Frontal cortex (tissue), 4 donors: Measurements from ENCODE around the gene TOP2A. TPM values are rescaled to one million over a fixed set of nuclear protein-coding genes. Genes with fewer than 3 reads are reported as not detected.

Source experiments
- DNase-seq, 2 donors: peaks; one replicate each; pipeline ENCODE4 v3.0.0; 2012; ENCODE audit warnings: low spot score in 2 of 2
- FAIRE-seq: peaks from 2 replicates; lab custom pipeline; 2012; peaks lifted over from hg19 to GRCh38; lab: Jason Lieb, UNC
- total RNA-seq: library from RNA; depleted of rRNA; stranded (reverse); fragments of >200 nt; gene quantifications from one replicate; pipeline ENCODE4 v1.2.3, GENCODE V29; 2014
- donor health status: control.
- donor health status: control.
- donor health status: control.

Gene TOP2A
- total RNA-seq, 1 donor from 2014 or later: 19.6 TPM

- FAIRE-seq: no peak
These were observed 66.1 kb downstream of the TOP2A start for GRCh38 chr17:40351359-40352236.

DNA sequence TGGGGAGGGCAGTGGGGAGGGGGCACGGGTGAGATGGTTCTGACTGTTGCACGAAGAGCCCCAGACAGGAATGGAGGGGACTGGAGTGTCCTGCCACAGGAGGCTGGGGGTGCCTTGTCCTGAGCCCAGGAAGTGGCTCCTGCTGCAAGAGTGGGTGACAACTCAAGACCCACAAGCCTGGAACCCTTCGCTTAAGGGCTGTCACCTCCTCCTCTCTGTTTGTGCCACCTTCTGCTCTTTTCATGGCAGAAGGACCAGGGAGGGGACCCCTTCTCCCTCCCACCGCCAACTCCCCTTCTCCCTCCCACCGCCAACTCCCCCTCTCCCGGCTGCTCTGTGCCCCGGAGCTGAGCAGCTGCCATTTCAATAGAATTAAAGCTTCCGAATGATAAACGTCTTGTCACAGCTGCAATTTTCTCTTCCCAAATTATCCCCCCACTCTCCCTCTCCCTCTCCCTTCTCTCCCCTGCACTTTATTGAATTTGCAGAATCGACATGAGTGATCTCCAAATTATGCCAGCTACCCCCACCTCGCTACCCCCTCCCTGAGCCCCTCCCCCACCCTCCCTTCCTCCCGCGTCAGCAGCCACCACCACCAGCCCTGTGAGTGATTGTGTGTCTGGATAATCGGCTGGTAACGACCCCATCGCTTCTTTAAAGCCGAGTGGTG is 66.9 kb downstream of the TOP2A start:
- FAIRE-seq: no peak
- DNase-seq: no peak

More at GRCh38 chr17:40351359-40352236, 66.1 kb downstream of the TOP2A start:
- DNase-seq: no peak

GRCh38 chr17:40349895-40350688 is 67.6 kb downstream of the TOP2A start:
- FAIRE-seq (no peak), DNase-seq (no peak)

DNA sequence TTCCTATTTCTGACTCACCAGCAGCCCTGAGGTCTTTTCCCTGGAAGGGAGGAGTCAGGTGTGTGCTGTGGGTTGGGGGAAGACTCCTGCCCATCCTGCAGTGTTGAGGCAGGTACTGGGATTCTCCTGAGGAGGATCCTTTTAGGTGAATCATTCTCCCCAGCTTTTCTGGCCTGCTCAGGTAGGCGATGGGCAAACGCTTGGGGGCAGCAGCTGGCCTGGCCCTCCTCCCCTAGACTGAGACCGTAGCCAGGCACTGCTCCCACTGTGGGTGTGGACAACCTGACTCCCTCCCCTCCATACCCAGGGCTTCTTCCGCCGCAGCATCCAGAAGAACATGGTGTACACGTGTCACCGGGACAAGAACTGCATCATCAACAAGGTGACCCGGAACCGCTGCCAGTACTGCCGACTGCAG is 68.2 kb downstream of the TOP2A start:
- no peak for FAIRE-seq
- no peak for DNase-seq

DNA sequence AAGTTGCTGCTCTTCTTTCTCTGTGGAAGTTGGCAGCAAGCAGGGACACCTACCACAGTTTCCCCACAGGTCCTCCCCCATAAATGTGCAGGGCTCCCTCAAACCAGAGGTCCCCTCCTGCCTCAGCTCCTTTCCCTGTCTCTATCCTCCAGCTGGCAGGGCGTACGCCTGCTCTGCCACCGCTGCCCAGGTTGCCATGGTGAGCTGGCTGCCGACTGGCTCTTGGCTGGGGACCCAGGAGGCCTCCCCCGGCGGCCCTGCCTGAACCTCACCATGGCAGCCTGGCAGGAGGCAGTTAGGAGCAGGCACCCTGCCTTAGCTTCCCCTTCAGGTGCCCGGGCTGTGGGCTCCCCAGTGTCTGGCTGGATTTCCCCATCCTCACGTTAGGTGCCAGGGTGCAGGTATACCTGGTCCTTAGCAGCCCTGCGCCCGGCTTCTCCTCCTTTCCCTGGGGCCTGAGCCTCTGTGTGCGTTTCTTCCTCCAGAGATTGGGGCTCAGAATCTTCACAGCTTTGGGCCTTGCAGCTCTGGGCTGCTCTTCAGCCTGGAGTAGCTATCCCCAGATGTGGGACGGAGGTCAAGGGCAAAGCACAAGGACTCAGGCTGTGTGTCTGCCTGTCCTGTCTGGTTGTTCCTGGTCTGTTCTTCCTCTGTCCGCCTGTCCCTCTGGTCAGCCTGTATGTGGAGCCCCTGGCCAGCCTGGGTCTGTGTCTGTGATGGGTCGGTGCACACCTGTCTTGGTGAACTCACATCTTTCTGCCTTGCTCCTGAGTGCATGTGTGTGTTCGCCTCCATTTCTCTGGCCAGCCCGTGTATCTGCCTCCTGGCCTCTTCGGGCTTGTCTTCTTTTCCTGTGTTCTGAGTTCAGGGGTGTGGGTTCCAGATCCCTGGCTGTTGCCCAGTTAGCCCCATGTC is 68.9 kb downstream of the TOP2A start:
- FAIRE-seq (no peak), DNase-seq (peak; percentile 72 to 77)

GRCh38 chr17:40348136-40348504 is 69.6 kb downstream of the TOP2A start:
- FAIRE-seq: no peak
- DNase-seq: no peak

DNA sequence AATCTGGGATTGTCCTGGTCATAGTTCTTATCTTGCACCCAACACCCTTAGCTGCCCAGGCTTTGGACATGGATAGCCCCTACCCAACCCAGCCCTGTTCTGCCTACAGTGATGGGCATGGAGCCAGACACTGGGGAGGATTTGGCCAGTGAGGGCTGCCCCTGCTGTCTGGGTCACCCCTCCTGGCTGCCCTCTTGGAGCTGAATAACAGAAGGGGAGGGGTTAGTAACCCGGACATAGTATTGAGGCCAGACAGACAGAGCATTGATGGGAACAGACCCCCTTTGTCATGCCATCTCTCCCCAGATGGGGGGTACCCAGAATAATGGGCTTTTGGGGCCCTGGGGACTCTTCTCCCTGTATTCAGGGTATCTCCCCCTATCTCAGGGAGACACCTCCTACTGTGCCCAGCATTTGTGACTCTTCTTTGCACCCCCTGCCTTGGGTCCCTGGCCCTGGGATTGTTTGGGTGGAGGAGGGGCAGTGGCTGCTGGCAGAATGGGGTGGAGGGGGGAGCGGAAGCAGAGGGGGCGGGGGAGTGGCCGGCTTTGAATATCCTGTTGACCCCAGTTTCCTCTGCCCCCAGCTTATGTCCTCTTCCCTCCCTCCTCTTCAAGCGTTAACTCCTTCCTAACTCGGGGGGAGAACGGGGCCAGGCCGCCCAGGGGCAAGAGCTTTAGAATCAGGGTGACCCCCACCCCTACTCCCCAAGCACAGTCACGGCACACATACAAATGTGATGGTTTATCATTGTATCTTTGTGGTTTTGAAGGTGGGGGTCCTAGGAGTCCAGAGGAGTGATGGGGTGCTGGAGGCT is 70.2 kb downstream of the TOP2A start:
- peak in 1 of 2 donors; percentile 81 for DNase-seq
- FAIRE-seq: no peak

- no peak for FAIRE-seq
- DNase-seq: no peak
These were observed 70.9 kb downstream of the TOP2A start for GRCh38 chr17:40346765-40347158.

DNA sequence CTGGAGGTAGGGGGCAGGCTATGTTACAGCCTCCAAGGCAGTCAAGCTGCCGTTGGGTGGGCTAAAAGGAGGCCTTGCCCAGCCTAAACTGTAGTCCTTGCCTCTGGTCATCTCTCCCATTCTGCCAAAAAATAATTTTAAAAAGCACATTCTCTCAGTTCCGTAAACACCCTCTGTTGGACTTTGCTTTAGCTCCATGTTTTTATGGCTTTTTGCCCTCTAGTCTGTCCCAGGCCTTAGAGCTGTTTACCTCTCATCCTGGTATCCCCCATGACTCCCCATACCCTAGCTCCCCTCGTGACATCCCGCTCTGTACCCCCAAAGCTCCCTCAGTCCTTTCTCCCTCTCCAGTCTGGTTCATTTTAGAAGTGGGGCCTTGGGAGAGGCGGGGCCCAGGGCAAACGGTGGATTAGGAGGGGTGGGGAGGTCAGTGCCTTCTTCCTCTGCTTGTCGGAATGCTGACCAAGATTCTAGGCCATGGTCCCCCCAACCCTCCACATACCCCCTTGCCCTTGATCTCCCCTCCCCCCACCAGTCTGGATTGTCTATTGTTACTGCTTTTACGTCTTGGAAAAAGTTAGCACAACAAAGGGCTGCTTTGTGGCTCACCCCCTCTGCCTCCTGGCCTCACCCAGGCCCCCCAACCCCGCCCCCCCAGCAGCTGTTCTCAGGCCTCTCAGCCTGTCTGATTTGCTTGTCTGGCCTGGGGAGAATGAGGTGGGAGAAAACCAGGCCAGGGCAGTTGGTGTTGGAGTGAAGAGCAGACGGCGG is 71.5 kb downstream of the TOP2A start:
- DNase-seq: peak in 1 of 2 donors; percentile 63

DNA sequence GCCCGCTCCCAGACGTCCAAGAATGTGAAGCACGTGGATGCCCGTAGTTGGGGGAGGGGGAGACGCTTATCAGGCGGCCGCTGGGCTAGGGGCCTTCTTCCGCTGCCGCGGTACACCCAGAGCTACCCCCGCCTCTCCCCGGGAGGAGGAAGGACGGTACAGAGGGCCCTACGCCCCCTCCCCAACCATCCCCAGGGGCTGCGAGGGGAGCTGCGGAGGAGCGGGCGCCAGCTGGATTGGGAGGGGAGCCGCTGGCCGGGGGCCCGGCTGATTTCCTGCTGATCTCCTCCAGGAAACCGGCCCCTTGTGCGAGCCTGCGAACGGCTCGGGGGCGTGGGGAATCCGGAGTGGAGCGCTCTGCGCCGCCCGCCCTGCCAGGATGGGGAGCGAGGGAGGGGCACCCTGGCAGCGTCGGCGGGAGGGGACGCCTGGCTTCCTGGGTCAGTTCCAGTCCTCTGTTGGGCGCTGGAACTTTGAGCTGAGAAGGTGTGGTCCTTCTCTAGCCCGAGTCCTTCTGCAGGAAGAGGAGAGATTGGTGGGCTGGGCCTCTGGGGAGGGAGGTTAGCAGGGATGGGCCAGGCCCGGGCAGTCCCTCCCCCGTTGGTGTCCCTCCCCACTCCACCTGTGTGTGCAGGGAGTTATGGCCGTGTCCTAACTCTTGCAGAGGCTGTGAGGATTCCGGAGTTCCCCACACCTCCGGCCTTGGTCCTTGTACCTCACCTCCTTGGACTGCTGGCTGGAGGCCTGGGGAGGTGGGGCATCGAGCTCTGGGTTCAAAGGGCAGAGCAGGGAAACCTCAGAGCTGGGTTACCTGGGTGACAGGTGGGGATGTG is 72.3 kb downstream of the TOP2A start:
- no peak for FAIRE-seq
- peak; percentile 65 to 72 for DNase-seq

More for the DNA sequence above, 71.5 kb downstream of the TOP2A start:
- FAIRE-seq: no peak

DNA sequence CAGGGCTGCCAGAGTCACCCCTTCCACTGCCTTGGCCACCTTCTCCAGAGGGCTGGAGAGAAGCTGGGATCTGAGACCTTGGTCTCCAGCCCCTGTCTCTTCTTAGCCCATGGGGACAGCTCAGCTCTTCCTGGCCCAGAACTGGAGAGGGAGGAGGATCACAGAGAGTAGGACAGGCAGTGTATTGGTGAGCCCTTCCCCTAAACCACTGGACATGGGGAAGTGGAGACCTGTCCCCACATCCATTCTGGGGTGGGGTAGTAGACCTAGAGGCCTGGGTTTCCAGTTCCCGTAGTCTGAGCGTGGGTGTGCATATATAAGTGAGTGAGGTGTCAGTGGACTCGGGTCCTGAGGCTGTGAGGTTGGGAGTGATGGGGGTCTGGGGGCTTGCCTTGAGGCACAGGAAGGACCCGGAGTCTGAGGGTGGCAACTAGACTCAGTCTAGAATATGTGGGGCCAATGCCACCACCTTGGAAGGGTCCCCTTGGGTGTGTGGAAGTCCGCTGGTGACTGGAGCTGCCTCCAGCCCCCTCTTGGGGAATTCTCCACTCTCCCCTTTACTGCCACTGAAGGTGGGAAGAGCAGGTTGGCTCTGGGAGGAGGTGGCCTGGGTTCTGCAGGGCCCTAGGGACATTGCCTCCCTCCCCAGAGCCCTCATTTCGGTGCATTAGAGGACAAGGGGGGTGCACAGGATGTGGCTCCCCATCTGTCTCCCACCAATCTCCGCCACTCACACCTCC is 73.1 kb downstream of the TOP2A start:
- DNase-seq: no peak
- no peak for FAIRE-seq

- no peak for FAIRE-seq
- DNase-seq: no peak
These were observed 74.2 kb downstream of the TOP2A start for GRCh38 chr17:40343219-40344119.

DNA sequence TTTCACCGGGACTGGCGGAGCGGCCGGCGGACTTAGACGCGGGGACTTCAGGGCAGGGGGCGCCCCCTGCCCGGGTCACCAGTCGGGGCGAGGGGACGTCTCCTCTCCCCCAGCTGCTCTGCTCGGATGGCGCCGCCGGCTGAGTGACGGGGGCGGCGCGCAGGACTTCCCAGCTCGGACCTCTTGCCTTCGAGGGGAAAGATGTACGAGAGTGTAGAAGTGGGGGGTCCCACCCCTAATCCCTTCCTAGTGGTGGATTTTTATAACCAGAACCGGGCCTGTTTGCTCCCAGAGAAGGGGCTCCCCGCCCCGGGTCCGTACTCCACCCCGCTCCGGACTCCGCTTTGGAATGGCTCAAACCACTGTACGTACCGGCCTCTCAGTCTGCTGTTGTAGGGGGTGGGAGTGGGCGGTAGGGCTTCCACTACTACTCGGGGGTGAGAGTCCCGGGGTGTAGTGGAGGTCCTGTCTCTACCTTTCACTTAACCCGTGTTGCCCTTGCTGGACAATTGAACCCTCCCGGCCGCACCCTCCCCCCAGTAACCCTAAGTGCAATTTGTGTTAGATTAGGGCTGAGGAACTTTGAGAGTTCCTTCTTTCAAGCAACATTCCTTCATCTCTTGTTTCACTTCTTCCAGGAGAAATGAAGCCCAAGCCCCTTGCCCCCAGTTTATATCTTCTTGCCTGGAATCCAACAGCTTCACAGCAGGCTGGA is 75.0 kb downstream of the TOP2A start:
- no peak for DNase-seq
- no peak for FAIRE-seq

- FAIRE-seq: no peak
- peak; percentile 80 to 86 for DNase-seq
These were observed 75.7 kb downstream of the TOP2A start for GRCh38 chr17:40341808-40342503.
